HG03095 (cell line): ENCODE data around the gene FILIP1.

ENCODE experiments used
- ATAC-seq: cut with Tn5 transposase; IDR thresholded peaks from one replicate; pipeline ENCODE4 v1.9.1; 2021; ENCODE audit warnings: moderate library complexity; ENCODE audit not compliant: unreplicated experiment

FILIP1 gene

GRCh38 chr6:75347898-75348610 is 145.5 kb downstream of the FILIP1 start:
- no peak for ATAC-seq

DNA sequence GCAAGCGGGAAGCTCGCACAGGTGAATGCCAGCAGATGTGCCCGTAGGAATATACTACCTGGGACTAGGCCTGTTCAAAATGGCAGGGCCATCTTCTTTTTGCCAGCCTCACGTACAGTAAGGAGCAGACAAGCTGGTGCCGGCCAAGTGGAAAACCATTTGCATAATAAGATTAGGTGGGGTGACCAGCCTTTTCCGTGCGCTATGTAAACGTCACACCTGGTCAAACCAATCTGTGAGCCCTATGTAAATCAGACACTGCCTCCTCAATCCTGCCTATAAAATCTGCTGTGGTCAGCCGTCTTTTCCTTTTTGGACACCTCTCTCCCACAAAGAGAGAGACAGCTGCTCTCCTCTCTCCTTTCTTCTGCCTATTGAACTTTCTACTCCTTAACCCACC is 148.2 kb downstream of the FILIP1 start:
- ATAC-seq = no peak

GRCh38 chr6:75344455-75344854 is 149.1 kb downstream of the FILIP1 start:
- ATAC-seq = no peak

GRCh38 chr6:75344021-75344420 is 149.6 kb downstream of the FILIP1 start:
- ATAC-seq = no peak

- ATAC-seq = no peak
Observed at GRCh38 chr6:75337835-75338580, 155.6 kb downstream of the FILIP1 start.

DNA sequence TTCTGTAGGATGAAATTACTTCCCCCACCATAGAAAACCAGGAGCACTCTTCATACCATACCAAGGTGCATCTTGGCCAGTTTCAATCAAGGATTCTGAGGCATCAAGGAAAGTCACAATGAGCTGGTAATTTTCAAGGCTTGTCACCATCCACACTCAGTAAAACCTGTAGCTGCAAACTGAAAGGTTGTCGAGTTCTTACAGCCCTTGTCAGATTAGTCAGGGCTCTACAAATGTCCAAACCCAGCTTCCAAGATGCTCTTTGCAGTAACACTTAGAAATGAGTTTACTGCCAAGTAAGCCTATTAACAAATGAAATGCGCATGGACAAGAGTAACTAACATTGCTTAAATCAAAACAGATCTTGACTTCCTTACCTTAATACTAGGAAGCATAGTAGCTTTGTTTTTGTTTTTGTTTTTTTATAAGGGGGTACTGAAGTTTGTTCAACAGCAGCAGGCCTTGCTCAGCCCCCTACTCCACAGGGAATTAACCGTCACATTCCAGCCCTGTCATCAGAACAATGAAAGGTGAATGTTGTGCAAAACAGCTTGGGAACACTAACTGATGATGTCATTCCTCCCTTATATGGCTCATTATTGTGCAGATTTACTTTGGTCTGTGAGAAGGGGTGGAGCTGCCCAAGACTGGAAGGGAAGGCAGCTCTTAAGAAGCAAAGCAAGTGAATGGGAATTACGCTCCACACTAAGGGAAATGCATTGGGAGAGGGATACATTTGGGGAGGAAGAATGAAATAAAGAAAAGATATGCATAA is 159.1 kb downstream of the FILIP1 start:
- ATAC-seq = no peak

DNA sequence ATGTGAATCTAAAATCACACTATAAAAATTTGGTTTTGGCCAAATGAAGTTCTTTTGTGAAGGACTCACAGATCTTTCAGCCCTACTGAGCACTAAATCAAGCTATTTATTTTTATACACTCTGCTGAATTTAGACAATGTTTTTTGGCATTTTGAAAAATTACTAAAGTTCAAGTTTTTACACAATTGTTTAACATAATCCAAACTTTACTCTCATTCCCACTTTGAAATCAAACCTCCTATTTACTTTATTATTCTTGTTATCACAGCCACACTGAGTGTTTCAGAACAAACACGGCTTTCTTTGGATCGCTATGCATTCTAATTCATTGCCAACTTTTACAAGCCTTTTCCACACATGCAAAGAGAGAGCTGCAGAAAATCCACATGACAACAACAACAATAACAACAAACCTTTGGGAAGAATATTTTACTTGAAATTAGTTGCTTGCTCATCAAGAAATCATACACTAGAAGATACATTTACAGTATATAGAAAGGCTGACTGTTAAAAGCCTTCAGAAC is 159.9 kb downstream of the FILIP1 start:
- ATAC-seq = no peak

- no peak for ATAC-seq
Observed at GRCh38 chr6:75331151-75331550, 162.4 kb downstream of the FILIP1 start.

DNA sequence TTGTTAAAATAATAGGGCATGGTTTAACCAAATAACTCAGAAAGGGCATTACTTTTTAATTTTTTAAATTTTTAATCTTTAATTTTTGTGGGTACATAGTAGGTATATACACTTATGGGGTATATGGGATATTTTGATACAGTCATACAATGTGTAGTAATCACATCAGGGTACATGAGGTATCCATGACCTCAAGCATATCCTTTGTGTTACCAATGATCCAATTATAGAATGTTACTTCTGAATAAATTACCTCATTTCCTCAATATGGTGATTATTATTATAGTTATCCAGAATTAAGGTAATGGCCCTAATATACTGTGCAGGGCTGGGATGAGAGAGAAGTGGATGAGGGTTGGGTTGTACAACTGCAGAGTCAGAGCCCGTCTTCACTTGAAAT is 163.9 kb downstream of the FILIP1 start:
- no peak for ATAC-seq

GRCh38 chr6:75327807-75328206 is 165.8 kb downstream of the FILIP1 start:
- ATAC-seq = no peak

DNA sequence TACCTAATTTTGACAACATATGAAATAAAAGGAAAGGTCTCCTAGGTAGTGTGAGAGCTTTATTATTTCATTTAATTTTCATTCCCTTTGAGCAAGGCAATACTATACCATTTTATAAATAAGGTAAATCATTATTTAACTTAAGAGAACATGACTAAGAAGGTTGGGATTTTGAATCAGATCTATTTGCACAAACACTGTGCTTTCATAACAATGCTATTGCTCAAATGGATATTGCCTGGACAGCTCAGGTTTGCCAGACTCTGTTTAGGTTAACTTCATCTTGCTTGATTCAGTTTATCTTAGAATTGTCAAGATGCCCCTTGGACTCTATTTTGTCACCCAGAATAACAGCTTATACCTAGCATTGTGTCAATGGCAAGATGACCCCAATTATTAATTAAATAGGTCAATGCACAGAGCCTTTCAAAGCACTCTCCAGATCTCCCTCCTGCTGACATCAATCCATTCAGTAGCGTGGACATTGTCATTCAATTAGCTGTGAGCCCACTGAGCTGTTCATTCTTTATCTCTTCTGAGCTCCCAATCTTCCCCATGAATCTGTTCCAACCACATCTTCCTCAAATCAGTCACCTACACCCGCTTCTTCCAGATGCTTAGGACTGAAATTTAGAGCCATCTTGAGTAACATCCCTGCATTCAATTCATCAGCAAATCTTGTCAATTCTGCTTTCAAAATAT is 166.9 kb downstream of the FILIP1 start:
- ATAC-seq = no peak

- ATAC-seq = no peak
Observed at GRCh38 chr6:75318900-75319299, 174.7 kb downstream of the FILIP1 start.

DNA sequence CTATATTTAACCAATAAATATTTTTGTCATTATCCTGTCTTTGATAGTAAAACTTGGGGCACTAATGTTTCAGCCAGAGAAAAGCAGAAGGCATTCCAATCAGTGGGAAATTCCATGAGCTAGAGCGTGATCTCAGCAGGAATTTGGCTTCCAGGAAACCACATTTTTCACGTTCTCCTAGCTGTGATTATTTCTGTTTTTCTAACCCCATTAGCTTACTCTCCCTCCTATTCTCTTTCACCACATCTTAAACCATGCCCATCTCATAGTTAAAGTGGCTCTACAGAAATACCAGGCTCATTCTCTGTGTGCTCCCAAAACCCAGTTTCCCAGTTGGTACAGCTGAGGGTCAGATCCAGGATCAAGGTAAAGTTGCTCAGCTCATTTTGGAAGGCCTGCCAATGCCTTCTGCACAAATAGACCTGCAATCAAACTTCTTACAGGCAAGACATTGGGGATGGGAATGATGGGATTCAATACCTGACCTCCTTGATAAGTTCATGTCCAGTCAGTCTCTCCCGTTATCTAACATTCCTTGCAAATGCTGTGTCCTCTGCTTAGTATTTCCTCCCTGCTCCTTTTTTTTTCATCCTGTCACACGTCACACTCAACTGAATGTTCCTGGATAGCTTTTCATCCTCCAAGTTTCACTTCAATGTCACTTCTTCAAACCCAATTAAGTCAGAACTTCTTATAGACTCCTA is 175.9 kb downstream of the FILIP1 start:
- ATAC-seq = no peak

DNA sequence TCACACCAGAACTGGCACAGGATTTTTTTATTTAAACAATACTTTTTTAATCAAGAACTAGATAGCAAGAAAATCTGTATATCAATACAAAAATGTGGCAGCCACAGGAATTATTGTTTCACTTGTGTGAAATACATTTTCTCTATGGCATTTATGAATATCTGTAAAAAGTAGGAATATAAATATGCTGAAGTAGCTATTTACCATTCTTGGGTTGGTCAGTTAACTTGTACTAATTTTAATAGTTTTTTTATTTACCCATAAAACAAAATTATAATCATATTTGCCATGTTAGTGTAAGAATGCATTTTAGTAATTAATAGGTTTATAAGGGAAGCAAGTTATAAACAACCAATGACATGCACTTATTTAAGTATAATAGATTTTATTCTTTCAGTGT is 177.6 kb downstream of the FILIP1 start:
- no peak for ATAC-seq

- ATAC-seq = no peak
Observed at GRCh38 chr6:75308250-75308988, 185.2 kb downstream of the FILIP1 start.

GRCh38 chr6:75307364-75308004 is 186.1 kb downstream of the FILIP1 start:
- no peak for ATAC-seq

DNA sequence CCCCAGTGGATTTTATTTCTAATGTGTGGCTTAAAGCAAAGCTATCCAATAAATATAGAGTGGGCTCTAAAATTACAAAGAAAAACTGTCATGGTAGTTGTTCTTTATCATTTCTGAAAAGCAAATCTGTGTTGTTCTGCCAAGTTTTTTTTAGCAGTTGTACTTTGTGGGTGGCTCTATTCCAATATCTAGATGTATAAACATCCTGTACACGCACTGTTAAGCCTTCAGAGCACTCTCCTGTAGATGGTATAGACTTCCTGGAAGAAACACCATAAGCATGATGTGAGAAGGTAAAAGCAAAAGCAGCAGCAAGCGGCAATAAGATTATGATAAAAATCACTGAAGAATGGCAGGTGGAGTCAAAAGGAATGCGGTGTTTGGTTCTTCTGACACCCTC is 187.5 kb downstream of the FILIP1 start:
- no peak for ATAC-seq

- no peak for ATAC-seq
Observed at GRCh38 chr6:75305573-75305972, 188.0 kb downstream of the FILIP1 start.

- ATAC-seq = no peak
Observed at GRCh38 chr6:75302280-75302679, 191.3 kb downstream of the FILIP1 start.
